ENCODE results near the gene C22orf23. TPM values are rescaled to one million over a fixed set of nuclear protein-coding genes. Genes with fewer than 3 reads are reported as not detected.

C22orf23 gene
- polyA plus RNA-seq, 1 donor (not counting 4 experiments of a cell fraction or from before 2014, with no cell fraction given) = not detected

DNA sequence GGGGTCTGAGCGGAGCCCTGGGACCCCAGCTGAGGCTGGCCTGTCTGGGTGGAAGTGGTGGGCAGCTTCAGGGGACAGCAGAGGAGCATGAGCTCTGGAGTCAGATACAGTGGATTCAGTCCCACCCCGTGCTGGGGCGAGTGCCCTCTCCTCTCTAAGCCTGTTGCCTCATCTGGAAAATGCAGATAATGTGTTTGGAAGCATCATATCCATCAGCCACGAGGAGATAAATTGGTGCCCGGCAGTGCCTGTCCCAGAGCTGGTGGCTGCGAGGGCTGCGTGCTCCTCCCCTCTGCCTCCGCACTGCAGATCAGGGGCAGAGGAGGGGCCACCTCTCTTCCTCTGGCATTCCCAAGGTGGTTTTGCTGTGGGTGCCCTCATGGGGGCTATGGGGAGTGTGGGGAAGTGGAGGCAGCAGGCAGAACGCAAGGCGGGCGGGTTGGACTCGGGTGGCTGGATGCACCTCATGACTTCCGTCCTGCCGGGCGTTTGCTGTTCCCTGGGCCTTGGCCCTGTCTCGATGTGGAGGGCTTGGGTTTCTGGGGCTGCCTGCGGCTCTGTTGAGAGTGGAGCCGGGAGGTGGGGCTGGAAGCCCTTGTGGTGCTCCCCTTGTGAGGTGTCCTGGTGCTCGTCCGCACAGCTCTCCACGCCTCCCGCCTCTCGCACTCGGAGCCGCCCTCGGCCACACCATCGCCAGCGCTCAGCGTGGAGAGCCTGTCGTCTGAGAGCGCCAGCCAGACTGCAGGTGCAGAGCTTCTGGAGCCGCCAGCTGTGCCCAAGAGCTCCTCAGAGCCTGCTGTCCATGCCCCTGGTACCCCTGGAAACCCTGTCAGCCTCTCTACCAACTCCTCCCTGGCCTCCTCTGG is 26.4 kb downstream of the C22orf23 start:
- TF ChIP-seq EZH2 (IDR thresholded peaks at IDR 0.05; ENCODE audit: low read length) = no peak
- TF ChIP-seq, protein P1, sequence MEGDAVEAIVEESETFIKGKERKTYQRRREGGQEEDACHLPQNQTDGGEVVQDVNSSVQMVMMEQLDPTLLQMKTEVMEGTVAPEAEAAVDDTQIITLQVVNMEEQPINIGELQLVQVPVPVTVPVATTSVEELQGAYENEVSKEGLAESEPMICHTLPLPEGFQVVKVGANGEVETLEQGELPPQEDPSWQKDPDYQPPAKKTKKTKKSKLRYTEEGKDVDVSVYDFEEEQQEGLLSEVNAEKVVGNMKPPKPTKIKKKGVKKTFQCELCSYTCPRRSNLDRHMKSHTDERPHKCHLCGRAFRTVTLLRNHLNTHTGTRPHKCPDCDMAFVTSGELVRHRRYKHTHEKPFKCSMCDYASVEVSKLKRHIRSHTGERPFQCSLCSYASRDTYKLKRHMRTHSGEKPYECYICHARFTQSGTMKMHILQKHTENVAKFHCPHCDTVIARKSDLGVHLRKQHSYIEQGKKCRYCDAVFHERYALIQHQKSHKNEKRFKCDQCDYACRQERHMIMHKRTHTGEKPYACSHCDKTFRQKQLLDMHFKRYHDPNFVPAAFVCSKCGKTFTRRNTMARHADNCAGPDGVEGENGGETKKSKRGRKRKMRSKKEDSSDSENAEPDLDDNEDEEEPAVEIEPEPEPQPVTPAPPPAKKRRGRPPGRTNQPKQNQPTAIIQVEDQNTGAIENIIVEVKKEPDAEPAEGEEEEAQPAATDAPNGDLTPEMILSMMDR (optimal IDR thresholded peaks at IDR 0.05 in 1 of 3, IDR thresholded peaks at IDR 0.05 in 1 of 3, conservative IDR thresholded peaks at IDR 0.05 in 1 of 3; ENCODE audit: extremely low read depth in 1 of 3, insufficient read depth in 2 of 3, low read length in 3 of 3) = no peak
- Histone ChIP-seq H3K27ac (ENCODE audit: control insufficient read depth, insufficient read depth, low read length) (no peak overlapping the region), H3K4me3 (ENCODE audit: control insufficient read depth in 2 of 3, extremely low read depth in 1 of 3, insufficient read depth in 2 of 3, low read depth in 1 of 3, low read length in 3 of 3) (no peak overlapping the region), H3K4me2 (ENCODE audit: control insufficient read depth, extremely low read depth, insufficient read depth, low read depth, low read length) (no peak overlapping the region), H3K36me3 (ENCODE audit: control insufficient read depth in 2 of 2, extremely low read depth in 1 of 2, insufficient read depth in 2 of 2, low read length in 2 of 2) (peaks cover 62 to 65% of the 10 kb centered on the region in 2 experiments), H3K79me2 (ENCODE audit: control insufficient read depth, insufficient read depth, low read length) (peaks cover 66% of the 10 kb centered on the region), H3K9me3 (ENCODE audit: control insufficient read depth, low read depth, low read length) (no peaks in the 10 kb centered on the region), H3K9ac (ENCODE audit: control insufficient read depth, extremely low read depth, insufficient read depth, low read length) (no peak overlapping the region), H3K4me1 (ENCODE audit: control insufficient read depth, extremely low read depth, insufficient read depth, low read length) (peaks cover under 1% of the 10 kb centered on the region), H3K9me1 (ENCODE audit: control insufficient read depth, extremely low read depth, insufficient read depth, low read length) (no peaks in the 10 kb centered on the region), H4K20me1 (ENCODE audit: control insufficient read depth, extremely low read depth, insufficient read depth, low read length) (peaks cover 42% of the 10 kb centered on the region), H3K27me3 (ENCODE audit: control insufficient read depth, extremely low read depth, insufficient read depth, low read length) (no peaks in the 10 kb centered on the region), H2AFZ (ENCODE audit: control insufficient read depth, low read length) (no peak overlapping the region)
- FAIRE-seq (no peak), DNase-seq (ENCODE audit: low read depth, low spot score) (no peak)
- dilution Hi-C loops (cut with MboI; ENCODE audit: extremely low pct_ligation_motif_present, low sequenced_read_pairs) = no loop called here

DNA sequence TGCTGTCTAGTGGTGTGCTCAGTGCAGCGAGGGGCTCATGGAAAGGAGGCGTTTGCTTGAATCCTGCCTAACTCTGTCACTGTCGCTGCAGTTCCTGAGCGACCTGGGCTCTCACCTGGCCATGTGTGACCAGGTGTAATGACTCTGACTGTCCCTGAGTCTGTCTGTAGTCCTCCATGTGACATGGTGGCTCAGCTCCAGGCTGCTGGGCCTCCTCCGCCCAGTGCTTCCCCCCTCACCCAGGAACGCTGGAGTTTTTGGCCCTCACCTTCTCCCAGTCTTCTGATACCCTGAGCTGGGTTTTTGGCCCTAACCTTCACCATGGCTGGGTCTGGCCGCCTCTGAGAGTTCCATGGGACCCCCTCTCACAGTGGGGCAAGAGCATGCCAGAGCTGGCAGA is 27.0 kb downstream of the C22orf23 start:
- Histone ChIP-seq H3K9me3 (ENCODE audit: control insufficient read depth, low read depth, low read length) (no peaks in the 10 kb centered on the region), H2AFZ (ENCODE audit: control insufficient read depth, low read length) (no peak overlapping the region), H4K20me1 (ENCODE audit: control insufficient read depth, extremely low read depth, insufficient read depth, low read length) (peaks cover 38% of the 10 kb centered on the region), H3K9me1 (ENCODE audit: control insufficient read depth, extremely low read depth, insufficient read depth, low read length) (no peaks in the 10 kb centered on the region), H3K4me1 (ENCODE audit: control insufficient read depth, extremely low read depth, insufficient read depth, low read length) (no peaks in the 10 kb centered on the region), H3K4me2 (ENCODE audit: control insufficient read depth, extremely low read depth, insufficient read depth, low read depth, low read length) (no peak overlapping the region), H3K79me2 (ENCODE audit: control insufficient read depth, insufficient read depth, low read length) (peaks cover 68% of the 10 kb centered on the region), H3K27ac (ENCODE audit: control insufficient read depth, insufficient read depth, low read length) (no peak overlapping the region), H3K9ac (ENCODE audit: control insufficient read depth, extremely low read depth, insufficient read depth, low read length) (no peak overlapping the region), H3K27me3 (ENCODE audit: control insufficient read depth, extremely low read depth, insufficient read depth, low read length) (no peaks in the 10 kb centered on the region), H3K4me3 (ENCODE audit: control insufficient read depth in 2 of 3, extremely low read depth in 1 of 3, insufficient read depth in 2 of 3, low read depth in 1 of 3, low read length in 3 of 3) (no peak overlapping the region), H3K36me3 (ENCODE audit: control insufficient read depth in 2 of 2, extremely low read depth in 1 of 2, insufficient read depth in 2 of 2, low read length in 2 of 2) (peaks cover 62 to 65% of the 10 kb centered on the region in 2 experiments)
- no peak for DNase-seq (ENCODE audit: low read depth, low spot score)
- dilution Hi-C loops (cut with MboI; ENCODE audit: extremely low pct_ligation_motif_present, low sequenced_read_pairs) = no loop called here
- FAIRE-seq = no peak
- TF ChIP-seq, protein P1 (optimal IDR thresholded peaks at IDR 0.05 in 1 of 3, IDR thresholded peaks at IDR 0.05 in 1 of 3, conservative IDR thresholded peaks at IDR 0.05 in 1 of 3; ENCODE audit: extremely low read depth in 1 of 3, insufficient read depth in 2 of 3, low read length in 3 of 3) = no peak
- TF ChIP-seq EZH2 (IDR thresholded peaks at IDR 0.05; ENCODE audit: low read length) = no peak
